ENCODE measurements around the gene MKX.

DNA sequence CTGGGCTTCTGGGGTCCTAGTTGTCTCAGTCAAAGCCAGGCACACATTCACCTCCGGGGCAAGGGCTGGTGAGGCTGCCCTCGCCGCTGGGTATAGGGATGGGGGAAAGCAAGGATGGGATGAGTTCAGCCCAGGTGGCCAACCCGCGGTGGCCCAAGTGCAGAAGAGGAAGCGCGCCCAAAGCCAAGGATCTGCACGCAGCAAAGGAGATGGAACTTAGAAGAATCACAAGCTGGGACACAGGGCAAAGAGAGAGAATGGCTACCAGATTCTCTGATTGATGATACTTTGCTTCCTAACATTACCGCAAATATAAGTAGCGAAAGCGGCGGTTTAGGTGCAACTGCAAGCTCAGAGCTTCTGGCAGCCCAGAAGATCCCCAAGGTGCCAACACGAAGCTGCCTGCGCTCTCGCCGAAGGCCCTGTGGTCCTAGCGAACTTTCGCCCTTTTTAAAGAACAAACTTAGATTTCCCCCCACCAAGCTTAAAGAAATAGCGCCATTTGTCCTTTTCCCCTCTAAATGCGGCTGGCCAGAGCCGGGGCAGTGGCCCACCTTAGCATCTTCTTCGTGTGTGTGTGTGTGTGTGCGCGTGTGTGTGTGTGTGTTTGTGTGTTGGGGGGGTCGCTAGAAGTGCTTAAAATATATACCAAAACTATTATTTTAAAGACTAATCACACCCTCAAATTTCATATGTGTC, 927 bp upstream of the MKX start:
- no peak for TF ChIP-seq POLR2A (IDR thresholded peaks at IDR 0.05)
- TF ChIP-seq, protein P1, sequence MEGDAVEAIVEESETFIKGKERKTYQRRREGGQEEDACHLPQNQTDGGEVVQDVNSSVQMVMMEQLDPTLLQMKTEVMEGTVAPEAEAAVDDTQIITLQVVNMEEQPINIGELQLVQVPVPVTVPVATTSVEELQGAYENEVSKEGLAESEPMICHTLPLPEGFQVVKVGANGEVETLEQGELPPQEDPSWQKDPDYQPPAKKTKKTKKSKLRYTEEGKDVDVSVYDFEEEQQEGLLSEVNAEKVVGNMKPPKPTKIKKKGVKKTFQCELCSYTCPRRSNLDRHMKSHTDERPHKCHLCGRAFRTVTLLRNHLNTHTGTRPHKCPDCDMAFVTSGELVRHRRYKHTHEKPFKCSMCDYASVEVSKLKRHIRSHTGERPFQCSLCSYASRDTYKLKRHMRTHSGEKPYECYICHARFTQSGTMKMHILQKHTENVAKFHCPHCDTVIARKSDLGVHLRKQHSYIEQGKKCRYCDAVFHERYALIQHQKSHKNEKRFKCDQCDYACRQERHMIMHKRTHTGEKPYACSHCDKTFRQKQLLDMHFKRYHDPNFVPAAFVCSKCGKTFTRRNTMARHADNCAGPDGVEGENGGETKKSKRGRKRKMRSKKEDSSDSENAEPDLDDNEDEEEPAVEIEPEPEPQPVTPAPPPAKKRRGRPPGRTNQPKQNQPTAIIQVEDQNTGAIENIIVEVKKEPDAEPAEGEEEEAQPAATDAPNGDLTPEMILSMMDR (IDR thresholded peaks at IDR 0.05), result no peak
- TF ChIP-seq POLR2AphosphoS5 (IDR thresholded peaks at IDR 0.05), result no peak

Data from breast epithelium (tissue), 3 donors.